GM19467 (cell line): ENCODE data around the gene KDM5C.

ENCODE experiments used
- ATAC-seq: cut with Tn5 transposase; IDR thresholded peaks from one replicate; pipeline ENCODE4 v1.9.1; 2021; ENCODE audit warnings: mild to moderate bottlenecking, moderate library complexity; ENCODE audit not compliant: unreplicated experiment

Gene KDM5C

DNA sequence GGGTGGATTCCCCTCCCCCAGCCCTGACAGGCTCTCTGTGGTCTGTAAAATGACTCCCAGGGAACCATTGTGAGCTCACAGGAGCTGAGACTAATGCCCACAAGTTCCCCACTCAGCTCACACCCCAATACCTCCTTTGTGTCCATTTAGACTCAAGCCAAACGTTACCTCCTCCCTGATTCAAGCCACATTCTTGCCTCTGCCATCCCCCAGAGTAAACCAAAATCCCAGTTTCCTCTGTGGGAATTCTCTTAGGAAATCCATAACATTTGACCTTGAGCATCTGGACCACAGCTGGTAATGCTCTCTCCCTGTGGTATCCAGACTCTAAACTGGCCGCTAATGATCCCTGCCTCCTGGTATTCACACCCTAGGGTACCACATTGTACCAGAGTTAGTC, 26.3 kb upstream of the KDM5C start:
- ATAC-seq: no peak

- no peak for ATAC-seq
These were observed 25.5 kb upstream of the KDM5C start for GRCh38 chrX:53250556-53250955.

- no peak for ATAC-seq
These were observed 24.5 kb upstream of the KDM5C start for GRCh38 chrX:53249408-53250042.

GRCh38 chrX:53247928-53248327, 22.9 kb upstream of the KDM5C start:
- no peak for ATAC-seq

DNA sequence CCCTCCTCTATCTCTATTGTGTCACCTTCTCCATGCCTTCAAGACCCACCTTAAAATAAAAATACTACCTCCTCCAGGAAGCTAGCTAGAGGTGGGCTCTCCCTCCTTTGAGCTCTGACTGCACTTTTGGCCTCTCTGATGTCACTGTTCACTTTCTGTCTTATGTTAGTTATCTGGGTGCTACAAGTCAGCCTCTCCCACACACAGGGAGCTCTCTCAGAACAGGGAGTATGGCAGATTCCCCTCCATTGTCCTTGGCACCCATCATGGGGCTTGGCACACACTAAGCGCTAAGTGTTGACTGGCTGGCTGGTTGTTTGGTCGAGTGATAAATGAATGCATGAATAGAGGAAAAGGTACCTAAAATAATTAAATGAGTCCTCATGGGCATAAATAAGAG, 21.2 kb upstream of the KDM5C start:
- ATAC-seq: no peak

DNA sequence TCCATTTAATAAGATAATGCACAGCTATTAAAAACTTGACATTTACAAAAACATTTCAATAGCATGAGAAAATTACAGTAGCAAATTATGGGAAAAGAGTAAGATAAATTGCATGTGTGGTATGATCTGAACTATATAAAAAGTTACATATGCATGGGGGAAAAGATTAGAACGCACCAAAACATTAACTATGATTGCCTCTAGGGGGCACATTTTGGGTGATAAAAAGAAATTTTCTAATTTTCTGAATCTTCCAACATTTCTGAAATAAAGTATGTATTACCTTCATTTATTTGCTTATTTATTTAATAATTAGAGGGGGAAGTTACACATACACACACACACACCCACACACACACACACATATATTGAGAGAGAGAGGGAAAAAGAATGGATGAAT, 19.6 kb upstream of the KDM5C start:
- ATAC-seq: no peak

- ATAC-seq: no peak
These were observed 17.3 kb upstream of the KDM5C start for GRCh38 chrX:53242310-53242709.

GRCh38 chrX:53241558-53241957, 16.6 kb upstream of the KDM5C start:
- ATAC-seq: no peak

DNA sequence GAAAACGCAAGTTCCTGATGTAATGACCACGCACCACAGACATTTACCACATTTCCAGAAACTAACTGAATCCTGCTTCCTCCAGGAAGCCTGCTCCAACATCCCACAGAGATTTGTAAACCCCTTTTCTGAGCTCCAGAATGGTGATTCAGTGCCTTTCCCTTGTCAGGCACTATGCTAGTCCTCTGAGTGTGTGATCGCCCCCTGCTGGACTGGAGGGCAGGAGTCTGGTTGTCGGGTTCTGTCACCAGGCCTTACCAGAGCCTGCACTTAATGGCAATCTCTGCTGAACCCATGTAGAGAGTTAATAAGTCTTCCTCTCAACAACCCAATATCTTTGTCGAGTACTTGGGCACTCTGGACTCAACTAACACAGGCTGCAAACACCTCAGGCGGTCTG, 14.5 kb upstream of the KDM5C start:
- no peak for ATAC-seq

GRCh38 chrX:53237056-53237455, 12.0 kb upstream of the KDM5C start:
- ATAC-seq: no peak

DNA sequence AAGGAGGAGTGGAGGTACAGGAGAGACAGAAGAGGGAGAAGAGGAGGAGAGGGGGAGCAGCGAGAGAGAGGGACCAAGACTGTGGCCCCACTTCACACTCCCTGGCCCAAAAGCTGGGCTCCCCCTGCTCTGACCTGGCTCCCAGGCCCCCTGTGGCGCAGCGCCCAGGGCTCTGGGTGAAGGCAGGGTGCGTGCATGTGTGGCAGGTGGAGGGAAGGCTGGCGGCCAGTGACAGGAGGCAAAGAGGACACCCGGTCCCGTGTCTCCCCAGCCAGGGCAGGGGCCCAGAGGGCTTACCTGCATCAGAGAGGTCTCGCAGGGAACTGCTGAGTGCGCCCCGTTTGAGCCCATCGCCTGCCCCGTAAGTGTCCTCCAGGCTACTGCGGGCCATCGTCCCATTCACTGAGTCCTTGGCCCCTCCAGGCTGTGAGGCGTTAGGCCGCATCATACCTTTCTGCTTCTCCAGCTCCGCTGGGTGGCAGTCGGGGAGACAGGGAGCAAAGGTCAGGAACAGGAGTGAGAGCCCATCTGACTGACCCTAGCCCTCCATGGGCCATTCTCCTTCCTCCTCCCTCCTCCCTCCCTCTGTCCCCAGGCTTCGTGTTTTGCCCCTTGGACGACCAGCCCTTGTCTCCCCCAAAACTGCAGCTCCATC, 11.1 kb upstream of the KDM5C start:
- ATAC-seq: no peak

DNA sequence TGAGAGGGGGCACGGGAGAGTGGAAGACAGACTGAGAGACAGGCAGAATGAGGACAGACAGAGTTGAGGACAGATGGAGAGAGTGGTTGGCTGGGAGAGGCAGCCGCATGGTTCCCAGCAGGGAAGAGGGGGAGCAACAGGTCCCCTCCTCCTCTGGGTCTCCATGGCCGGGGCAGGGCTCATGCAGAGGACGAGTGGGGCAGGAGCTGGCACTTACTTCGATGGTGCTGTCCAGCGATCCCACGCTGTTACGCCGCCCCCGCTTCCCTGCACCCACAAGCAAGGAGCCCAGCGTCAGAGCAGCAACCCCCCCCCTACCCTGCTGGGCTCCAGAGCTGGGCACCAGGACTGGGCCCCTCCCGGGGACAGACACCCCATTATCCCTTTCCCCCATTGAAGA, 10.6 kb upstream of the KDM5C start:
- no peak for ATAC-seq

GRCh38 chrX:53234484-53234883, 9.5 kb upstream of the KDM5C start:
- ATAC-seq: no peak

- no peak for ATAC-seq
These were observed 8.5 kb upstream of the KDM5C start for GRCh38 chrX:53233536-53233935.

GRCh38 chrX:53230116-53230515, 5.1 kb upstream of the KDM5C start:
- ATAC-seq: no peak

- no peak for ATAC-seq
These were observed 2.3 kb upstream of the KDM5C start for GRCh38 chrX:53227224-53227765.

DNA sequence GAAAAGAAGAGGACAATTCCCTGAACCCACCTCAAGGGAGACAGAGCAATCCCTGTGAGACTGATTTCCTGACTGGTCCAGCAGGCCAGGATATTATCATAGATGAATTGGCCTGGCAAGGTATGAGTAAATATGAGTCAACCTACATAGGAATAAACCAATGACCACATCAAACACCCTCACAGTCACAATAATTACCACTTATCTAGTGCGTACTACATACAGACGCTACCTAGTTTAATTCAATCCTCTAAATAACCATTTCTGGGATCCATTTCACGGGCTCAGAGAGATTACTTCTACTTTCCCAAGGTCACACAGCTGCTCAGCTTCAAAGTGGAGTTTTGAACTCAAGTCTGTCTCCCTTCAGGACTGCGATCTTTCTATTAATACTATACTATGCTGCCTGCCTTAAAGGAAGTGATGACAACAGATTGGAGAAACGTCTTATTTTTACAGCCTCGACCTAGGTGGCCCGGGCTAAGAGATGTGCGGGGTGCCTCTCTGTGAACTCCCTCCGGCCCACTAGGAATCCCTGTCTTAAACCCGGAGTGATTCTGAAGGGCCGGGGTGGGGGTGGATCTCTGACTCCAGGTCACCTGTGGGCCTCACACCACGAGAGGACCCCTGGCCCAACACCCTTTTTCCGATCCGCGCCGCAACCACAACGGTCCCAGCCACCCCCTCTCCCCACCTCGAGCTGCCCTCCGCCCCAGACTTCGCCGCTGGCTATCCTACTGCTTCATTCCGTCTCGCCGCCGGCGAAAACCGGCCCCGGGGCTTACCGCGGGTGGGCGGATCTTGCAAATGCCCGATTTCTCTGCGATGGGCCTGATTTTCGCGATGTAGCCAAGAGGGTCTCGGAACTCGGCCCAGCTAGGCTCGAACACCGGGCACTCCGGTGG, 800 bp downstream of the KDM5C start:
- ATAC-seq: no peak

GRCh38 chrX:53223068-53223693, 1.8 kb downstream of the KDM5C start:
- no peak for ATAC-seq

DNA sequence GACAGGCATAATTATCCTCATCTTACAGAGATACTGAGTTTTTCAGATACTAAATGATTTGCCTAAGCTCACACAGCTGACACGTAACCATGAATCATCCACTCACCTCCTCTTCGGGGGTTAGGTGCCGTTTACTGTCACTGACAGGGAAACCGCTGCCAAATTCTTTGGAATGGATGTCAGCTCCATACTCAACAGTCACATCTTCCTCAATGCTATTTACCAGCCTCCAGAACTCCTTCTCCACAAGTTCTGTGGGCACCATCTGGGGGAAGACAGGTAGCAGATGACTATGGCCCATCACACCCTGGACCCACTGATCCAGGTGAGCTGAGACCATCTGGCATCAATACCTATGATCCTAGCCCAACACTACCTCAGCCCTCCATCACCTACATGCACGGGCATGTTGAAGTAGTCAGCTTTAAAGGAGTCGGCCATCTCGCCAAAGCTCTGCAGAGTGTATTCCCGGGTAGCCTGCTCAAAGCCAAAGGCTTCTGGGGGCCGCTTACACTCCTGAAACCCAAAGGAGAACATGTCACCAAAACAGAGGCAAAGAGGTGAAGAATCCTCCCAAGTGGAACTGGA, 13.5 kb downstream of the KDM5C start:
- no peak for ATAC-seq

- no peak for ATAC-seq
These were observed 28.3 kb downstream of the KDM5C start for GRCh38 chrX:53196678-53197077.

- no peak for ATAC-seq
These were observed 29.6 kb downstream of the KDM5C start for GRCh38 chrX:53195401-53195800.
